Endothelial cell of umbilical vein (primary cell): ENCODE measurements around the gene PRPF40A. TPM values are rescaled to one million over a fixed set of nuclear protein-coding genes. Genes with fewer than 3 reads are reported as not detected.

ENCODE experiments used
- BruUV-seq: library from RNA; stranded (reverse); fragments of 400-500 nt; replicated peaks from 2 replicates; lab custom pipeline; 2021; lab: Mats Ljungman, UMichigan
- CTCF ChIA-PET: fragments of 300-600, 350-600 bp; sonication (Branson Sonifier 250); formaldehyde crosslinking; loops from one replicate; lab custom pipeline; 2021; ENCODE audit warnings: antibody characterized with exemption, inconsistent platforms; lab: Charles Lee
- POLR2A ChIA-PET: fragments of 300-600, 350-600 bp; sonication (Branson Sonifier 250); formaldehyde crosslinking; loops from one replicate; lab custom pipeline; 2021; ENCODE audit warnings: antibody characterized with exemption, inconsistent platforms; lab: Charles Lee
- DNase-seq: peaks from one replicate; pipeline ENCODE4 v3.0.0-alpha.2; 2011; ENCODE audit warnings: low read depth, low spot score
- FAIRE-seq: peaks from 2 replicates; lab custom pipeline; 2011; peaks lifted over from hg19 to GRCh38; lab: Jason Lieb, UNC
- H2AFZ ChIP-seq: 2 replicates; pipeline ENCODE4 v1.6.0; 2012; ENCODE audit warnings: low read depth, low read length, control low read depth, inconsistent platforms
- H3K27ac ChIP-seq: 2 replicates; pipeline ENCODE4 v1.5.1; 2011; ENCODE audit warnings: low read depth, mild to moderate bottlenecking, control low read depth, low read length, moderate library complexity; ENCODE audit not compliant: insufficient read depth
- H3K27me3 ChIP-seq, 2 experiments: 2 replicates each; pipeline versions ENCODE4 v1.6.0 to v1.6.1; 2011; ENCODE audit warnings: low read length in 2 of 2, mixed read lengths in 1 of 2; ENCODE audit not compliant: control insufficient read depth in 2 of 2, insufficient read depth in 2 of 2
- H3K36me3 ChIP-seq, 2 experiments: 2 replicates in 1 of 2; 3 replicates in 1 of 2; pipeline ENCODE4 v1.5.1; 2011; ENCODE audit warnings: low read length in 2 of 2, mild to moderate bottlenecking in 1 of 2, moderate library complexity in 1 of 2; ENCODE audit not compliant: control insufficient read depth in 2 of 2, insufficient read depth in 2 of 2; ENCODE audit errors: extremely low read depth in 1 of 2
- H3K4me1 ChIP-seq: 3 replicates; pipeline ENCODE4 v1.5.1; 2011; ENCODE audit warnings: mild to moderate bottlenecking, low read length; ENCODE audit not compliant: control insufficient read depth, insufficient read depth; ENCODE audit errors: extremely low read depth
- H3K4me2 ChIP-seq: 2 replicates; pipeline ENCODE4 v1.6.1; 2011; ENCODE audit warnings: low read length, control low read depth, mixed read lengths; ENCODE audit not compliant: insufficient read depth
- H3K4me3 ChIP-seq, 3 experiments: fragments of 200-600 bp in 1 of 3; sonication (generic), shearing (Covaris generic) in 1 of 3; replicated peaks in 1 of 3; 2 replicates each; pipeline ENCODE4 v1.5.1; 2011 to 2016; ENCODE audit warnings: control low read depth in 3 of 3, low read length in 3 of 3, mild to moderate bottlenecking in 2 of 3, inconsistent platforms in 1 of 3, low read depth in 1 of 3, moderate library complexity in 1 of 3; ENCODE audit not compliant: insufficient read depth in 1 of 3
- H3K79me2 ChIP-seq: 2 replicates; pipeline ENCODE4 v1.6.0; 2012; ENCODE audit warnings: low read length, inconsistent platforms; ENCODE audit not compliant: control insufficient read depth, insufficient read depth
- H3K9ac ChIP-seq: replicated peaks from 2 replicates; pipeline ENCODE3; 2011; ENCODE audit warnings: low read length, control low read depth; ENCODE audit not compliant: insufficient read depth; ENCODE audit errors: extremely low read depth
- H3K9me1 ChIP-seq: replicated peaks from 3 replicates; pipeline ENCODE4 v1.6.0; 2011; ENCODE audit warnings: mild to moderate bottlenecking, low read length; ENCODE audit not compliant: control insufficient read depth, insufficient read depth; ENCODE audit errors: extremely low read depth
- H3K9me3 ChIP-seq: replicated peaks from 2 replicates; pipeline ENCODE4 v1.5.1; 2012; ENCODE audit warnings: low read length, inconsistent platforms; ENCODE audit not compliant: control insufficient read depth, insufficient read depth
- H4K20me1 ChIP-seq: replicated peaks from 2 replicates; pipeline ENCODE3; 2011; ENCODE audit warnings: mild to moderate bottlenecking, low read length; ENCODE audit not compliant: control insufficient read depth, insufficient read depth; ENCODE audit errors: extremely low read depth
- EZH2 ChIP-seq: IDR thresholded peaks from 2 replicates; pipeline ENCODE4 v1.6.1; 2012; ENCODE audit warnings: borderline replicate concordance, low read depth, mild to moderate bottlenecking, moderate library complexity, low read length, inconsistent platforms; ENCODE audit not compliant: severe bottlenecking
- FOS ChIP-seq: IDR thresholded peaks from 2 replicates; pipeline ENCODE4 v1.6.1; 2011; ENCODE audit warnings: mild to moderate bottlenecking, low read length, moderate library complexity, borderline replicate concordance; ENCODE audit not compliant: insufficient read depth
- GATA2 ChIP-seq: IDR thresholded peaks from 2 replicates; pipeline ENCODE4 v1.7.0; 2011; ENCODE audit warnings: low read depth, mild to moderate bottlenecking, moderate library complexity, mixed read lengths, low read length; ENCODE audit not compliant: insufficient read length, insufficient read depth
- JUN ChIP-seq: IDR thresholded peaks from 2 replicates; pipeline ENCODE4 v1.6.1; 2011; ENCODE audit warnings: borderline replicate concordance, low read depth; ENCODE audit not compliant: insufficient read length, insufficient read depth
- MYC ChIP-seq: IDR thresholded peaks from one replicate; pipeline ENCODE4 v1.6.1; 2011; ENCODE audit warnings: mild to moderate bottlenecking, low read depth, low read length
- POLR2A ChIP-seq: IDR thresholded peaks from 2 replicates; pipeline ENCODE4 v1.6.1; 2012; ENCODE audit warnings: low read depth, mild to moderate bottlenecking, control low read depth, low read length
- POLR2AphosphoS5 ChIP-seq: IDR thresholded peaks from 2 replicates; pipeline ENCODE4 v1.6.1; 2012; ENCODE audit warnings: low read depth, mild to moderate bottlenecking, control low read depth, low read length, moderate library complexity; ENCODE audit not compliant: insufficient read depth
- dilution Hi-C: fragments of 300-500 bp; cut with MboI; formaldehyde crosslinking; loops from one replicate; pipeline ENCODE4 v1.15.0; 2019; ENCODE audit warnings: low sequenced_read_pairs; ENCODE audit not compliant: extremely low pct_ligation_motif_present
- intact Hi-C: fragments of 100-400 bp; cut with micrococcal nuclease; formaldehyde crosslinking; loops from one replicate; pipeline ENCODE4 v1.10.0; 2022
- polyA plus RNA-seq, 4 experiments: library from polyadenylated mRNA; depleted of rRNA in 3 of 4; stranded (reverse) in 3 of 4; unstranded in 1 of 4; fragments of >200 nt; gene quantifications; 2 replicates each; pipeline versions ENCODE4 v1.2.1 to v1.2.3, GENCODE V29; 2011 to 2012; ENCODE audit warnings: missing spikeins in 1 of 4
- total RNA-seq: library from RNA; stranded (reverse); gene quantifications from 2 replicates; pipeline ENCODE4 v1.2.3, GENCODE V29; 2021
- TF ChIP-seq, protein P1 (sequence below), 2 donors: IDR thresholded peaks; 1 replicate in 1 of 2; 2 replicates in 1 of 2; pipeline ENCODE4 v1.5.1; 2011; ENCODE audit warnings: low read length in 2 of 2, mild to moderate bottlenecking in 2 of 2, moderate library complexity in 2 of 2, control low read depth in 1 of 2, inconsistent platforms in 1 of 2, low read depth in 1 of 2; ENCODE audit not compliant: insufficient read depth in 1 of 2; ENCODE audit errors: extremely low read depth in 1 of 2
- TF ChIP-seq, protein P2 (sequence below): IDR thresholded peaks from 2 replicates; pipeline ENCODE4 v1.6.1; 2011; ENCODE audit not compliant: insufficient read depth, insufficient read length

The PRPF40A gene
- total and polyA plus RNA-seq, 2 donors (not counting 3 experiments of a cell fraction or from before 2014, with no cell fraction given), result 58.2 to 123 TPM

DNA sequence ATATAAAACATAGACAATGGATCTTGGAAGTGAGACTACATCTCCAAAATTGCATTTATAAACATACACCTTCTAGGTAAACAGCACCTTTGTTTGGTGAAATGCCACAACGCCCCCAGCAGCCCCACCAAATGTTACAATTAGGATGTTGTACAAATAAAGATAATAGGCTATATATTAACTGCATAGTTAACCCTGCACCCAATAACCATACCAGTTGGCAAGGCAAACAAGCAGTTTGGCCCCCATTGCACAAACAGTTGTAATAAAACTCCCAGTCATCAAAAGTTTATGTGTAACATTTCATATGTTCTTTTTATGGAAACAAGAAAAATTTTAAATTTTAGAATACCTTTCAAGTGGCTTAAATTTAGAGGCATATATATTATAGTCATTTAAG, 67.3 kb downstream of the PRPF40A start:
- intact Hi-C loops, result loop anchor here (5.0 kb wide), 1 partner anchor 613 kb away; no protein-coding TSS in a partner anchor
- FAIRE-seq, result no peak

More for the DNA sequence above, 67.3 kb downstream of the PRPF40A start:
- no peak overlapping the region for H3K27ac ChIP-seq
- no peak for TF ChIP-seq GATA2
- TF ChIP-seq, protein P1, sequence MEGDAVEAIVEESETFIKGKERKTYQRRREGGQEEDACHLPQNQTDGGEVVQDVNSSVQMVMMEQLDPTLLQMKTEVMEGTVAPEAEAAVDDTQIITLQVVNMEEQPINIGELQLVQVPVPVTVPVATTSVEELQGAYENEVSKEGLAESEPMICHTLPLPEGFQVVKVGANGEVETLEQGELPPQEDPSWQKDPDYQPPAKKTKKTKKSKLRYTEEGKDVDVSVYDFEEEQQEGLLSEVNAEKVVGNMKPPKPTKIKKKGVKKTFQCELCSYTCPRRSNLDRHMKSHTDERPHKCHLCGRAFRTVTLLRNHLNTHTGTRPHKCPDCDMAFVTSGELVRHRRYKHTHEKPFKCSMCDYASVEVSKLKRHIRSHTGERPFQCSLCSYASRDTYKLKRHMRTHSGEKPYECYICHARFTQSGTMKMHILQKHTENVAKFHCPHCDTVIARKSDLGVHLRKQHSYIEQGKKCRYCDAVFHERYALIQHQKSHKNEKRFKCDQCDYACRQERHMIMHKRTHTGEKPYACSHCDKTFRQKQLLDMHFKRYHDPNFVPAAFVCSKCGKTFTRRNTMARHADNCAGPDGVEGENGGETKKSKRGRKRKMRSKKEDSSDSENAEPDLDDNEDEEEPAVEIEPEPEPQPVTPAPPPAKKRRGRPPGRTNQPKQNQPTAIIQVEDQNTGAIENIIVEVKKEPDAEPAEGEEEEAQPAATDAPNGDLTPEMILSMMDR (IDR thresholded peaks at IDR 0.05; ENCODE audit: extremely low read depth in 1 of 2, insufficient read depth in 1 of 2, low read depth in 1 of 2, low read length in 2 of 2), result no peak
- TF ChIP-seq, protein P2, sequence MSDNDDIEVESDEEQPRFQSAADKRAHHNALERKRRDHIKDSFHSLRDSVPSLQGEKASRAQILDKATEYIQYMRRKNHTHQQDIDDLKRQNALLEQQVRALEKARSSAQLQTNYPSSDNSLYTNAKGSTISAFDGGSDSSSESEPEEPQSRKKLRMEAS, result no peak
- TF ChIP-seq EZH2, result no peak
- no peak for TF ChIP-seq POLR2AphosphoS5
- TF ChIP-seq POLR2A, result no peak
- TF ChIP-seq MYC, result no peak
- no peak for TF ChIP-seq FOS
- no peak for TF ChIP-seq JUN
- no peak overlapping the region for H3K9ac ChIP-seq
- no peak overlapping the region for H2AFZ ChIP-seq
- no peak overlapping the region for H3K4me2 ChIP-seq
- no peaks in the 10 kb centered on the region for H3K79me2 ChIP-seq
- no peak for DNase-seq
- H3K4me3 ChIP-seq, result no peak overlapping the region
- H3K27me3 ChIP-seq, result no peaks in the 10 kb centered on the region
- CTCF ChIA-PET, result no interaction called here
- dilution Hi-C loops, result no loop called here
- peaks cover 5% of the 10 kb centered on the region for H3K4me1 ChIP-seq
- no peaks in the 10 kb centered on the region for H4K20me1 ChIP-seq
- peaks cover under 1 to 9% of the 10 kb centered on the region in 2 experiments for H3K36me3 ChIP-seq
- POLR2A ChIA-PET, result interaction anchor here (0.6 kb wide), 1 partner anchor 81 kb away, joined by 3 read pairs; no protein-coding TSS in a partner anchor
- BruUV-seq, result no TSS peak
- H3K9me3 ChIP-seq, result no peaks in the 10 kb centered on the region
- H3K9me1 ChIP-seq, result no peaks in the 10 kb centered on the region
